Right lobe of liver (tissue), 6 donors: Measurements from ENCODE around the gene PSMD3. TPM values are rescaled to one million over a fixed set of nuclear protein-coding genes. Genes with fewer than 3 reads are reported as not detected.

Source experiments
- ATAC-seq, 4 donors: fragments of 200-7000 bp; cut with Tn5 transposase; one replicate each; pipeline ENCODE4 v1.9.1; 2020; ENCODE audit warnings: mild to moderate bottlenecking in 4 of 4, moderate library complexity in 4 of 4
- DNase-seq, 3 donors: peaks; one replicate each; pipeline ENCODE4 v3.0.0-alpha.2; 2020
- H3K27ac ChIP-seq, 3 donors: fragments of 200-600 bp; one replicate each; pipeline ENCODE4 v1.8.0; 2022
- H3K27me3 ChIP-seq, 2 donors: fragments of 200-600 bp; one replicate each; pipeline ENCODE4 v1.8.0; 2022
- H3K36me3 ChIP-seq, 4 donors: fragments of 200-600 bp; sonication (generic) in 1 of 4; one replicate each; pipeline versions ENCODE4 v1.5.1 to v1.8.0; 2017 to 2022; ENCODE audit warnings: control low read depth in 1 of 4
- H3K4me1 ChIP-seq, 4 donors: fragments of 200-600 bp; sonication (generic) in 1 of 4; one replicate each; pipeline versions ENCODE4 v1.5.1 to v1.8.0; 2017 to 2022; ENCODE audit warnings: control low read depth in 1 of 4
- H3K4me3 ChIP-seq, 3 donors: fragments of 200-600 bp; one replicate each; pipeline ENCODE4 v1.8.0; 2022
- H3K9me3 ChIP-seq, 4 donors: fragments of 200-600 bp; sonication (generic) in 1 of 4; one replicate each; pipeline versions ENCODE4 v1.5.1 to v1.8.0; 2017 to 2022; ENCODE audit warnings: control low read depth in 1 of 4
- POLR2A ChIP-seq: fragments of 450-650 bp; IDR thresholded peaks from one replicate; pipeline ENCODE4 v1.6.1; 2017; ENCODE audit warnings: antibody characterized with exemption, mild to moderate bottlenecking
- WGBS: methylation state at CpG from one replicate; pipeline ENCODE4 v1.1.6; 2018; ENCODE audit warnings: low coverage, low lambda C conversion rate; ENCODE audit not compliant: insufficient coverage; ENCODE audit errors: missing lambda C conversion rate; 5-methylcytosine and 5-hydroxymethylcytosine counted together
- intact Hi-C, 2 donors: fragments of 100-400 bp; cut with DNase I; formaldehyde crosslinking; loops; one replicate each; pipeline versions ENCODE4 v1.11.2 to v1.14.1; 2022
- total RNA-seq, 6 experiments: library from RNA; depleted of rRNA in 2 of 6; stranded (reverse); fragments of >200 nt in 2 of 6; fragmentation: NEBNext Ultra II Directional in 3 of 6; extraction: Animal tissue kit (Norgen Biotek cat#: 25700) in 3 of 6; gene quantifications; one replicate each; pipeline versions ENCODE4 v1.1.0 to v1.2.4, GENCODE V29; 2016 to 2023
- TF ChIP-seq, protein P1 (sequence below), 4 donors: fragments of 200-600 bp in 3 of 4; fragments of 450-650 bp in 1 of 4; IDR thresholded peaks; one replicate each; pipeline versions ENCODE4 v1.5.1 to v1.8.0; 2016 to 2022; ENCODE audit warnings: antibody characterized with exemption in 4 of 4, mild to moderate bottlenecking in 2 of 4
- donor health status: DM: no; HTN: yes; CAD: no.
- donor health status: DM: no; HTN: no; CAD: no.
- donor health status: DM: no; HTN: no; CAD: no.
- donor health status: DM: no; HTN: yes; CAD: no.
- donor health status: DM: no; HTN: yes; CAD: no.

The PSMD3 gene
- total RNA-seq, 6 experiments from 2014 or later = 58.3 to 85.3 (median 67.4) TPM

DNA sequence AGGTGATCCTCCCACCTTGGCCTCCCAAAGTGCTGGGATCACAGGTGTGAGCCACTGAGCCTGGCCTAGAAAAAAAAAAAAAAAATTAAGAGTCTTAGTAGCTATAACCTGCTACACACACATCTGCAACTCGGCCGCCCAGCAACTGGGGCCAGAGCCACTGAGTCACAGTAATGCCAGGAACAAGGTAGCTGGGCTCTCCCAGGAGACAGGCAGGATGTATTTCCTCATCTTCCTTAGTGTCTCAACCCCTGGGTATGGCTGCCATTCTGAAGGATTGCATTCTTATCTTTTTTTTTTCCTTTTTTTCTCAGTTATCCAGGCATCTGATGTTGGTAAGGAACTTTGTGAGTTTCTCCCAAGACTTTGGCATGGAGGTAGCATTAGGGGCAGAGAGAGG is 7.1 kb upstream of the PSMD3 start:
- ATAC-seq = no peak

DNA sequence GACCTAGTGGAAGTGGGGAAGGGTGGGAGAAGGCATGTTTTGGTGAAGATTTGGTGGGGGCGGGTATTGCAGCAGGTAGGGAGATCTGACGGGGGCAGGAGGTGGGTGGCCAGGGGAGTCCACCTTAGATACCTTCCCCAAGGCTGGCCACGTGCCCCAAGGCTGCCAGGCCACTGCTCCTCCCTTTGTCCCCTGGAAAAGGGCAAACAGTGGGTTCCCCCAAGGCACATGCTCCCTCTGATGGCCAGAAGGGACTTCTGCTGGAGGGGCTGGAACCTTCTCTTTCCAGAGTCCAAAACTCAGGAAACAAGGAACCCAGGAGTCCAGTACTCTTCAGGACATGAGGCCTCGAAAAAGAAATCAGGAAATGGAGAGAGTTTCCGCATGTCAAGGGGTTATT is 6.2 kb upstream of the PSMD3 start:
- ATAC-seq (no peak), DNase-seq (no peak)
- Histone ChIP-seq H3K4me1 (no peaks in the 10 kb centered on the region), H3K27me3 (no peaks in the 10 kb centered on the region), H3K27ac (no peak overlapping the region), H3K36me3 (no peaks in the 10 kb centered on the region), H3K9me3 (no peaks in the 10 kb centered on the region), H3K4me3 (no peak overlapping the region)
- TF ChIP-seq, protein P1, sequence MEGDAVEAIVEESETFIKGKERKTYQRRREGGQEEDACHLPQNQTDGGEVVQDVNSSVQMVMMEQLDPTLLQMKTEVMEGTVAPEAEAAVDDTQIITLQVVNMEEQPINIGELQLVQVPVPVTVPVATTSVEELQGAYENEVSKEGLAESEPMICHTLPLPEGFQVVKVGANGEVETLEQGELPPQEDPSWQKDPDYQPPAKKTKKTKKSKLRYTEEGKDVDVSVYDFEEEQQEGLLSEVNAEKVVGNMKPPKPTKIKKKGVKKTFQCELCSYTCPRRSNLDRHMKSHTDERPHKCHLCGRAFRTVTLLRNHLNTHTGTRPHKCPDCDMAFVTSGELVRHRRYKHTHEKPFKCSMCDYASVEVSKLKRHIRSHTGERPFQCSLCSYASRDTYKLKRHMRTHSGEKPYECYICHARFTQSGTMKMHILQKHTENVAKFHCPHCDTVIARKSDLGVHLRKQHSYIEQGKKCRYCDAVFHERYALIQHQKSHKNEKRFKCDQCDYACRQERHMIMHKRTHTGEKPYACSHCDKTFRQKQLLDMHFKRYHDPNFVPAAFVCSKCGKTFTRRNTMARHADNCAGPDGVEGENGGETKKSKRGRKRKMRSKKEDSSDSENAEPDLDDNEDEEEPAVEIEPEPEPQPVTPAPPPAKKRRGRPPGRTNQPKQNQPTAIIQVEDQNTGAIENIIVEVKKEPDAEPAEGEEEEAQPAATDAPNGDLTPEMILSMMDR (IDR thresholded peaks at IDR 0.05) = no peak
- TF ChIP-seq POLR2A = no peak
- intact Hi-C loops = loop anchor here in 1 of 2 donors (10.0 kb wide), 1 partner anchor 220 kb away; no protein-coding TSS in a partner anchor
- 68% methylated on average over 4 of the region's 5 CpGs for WGBS

More for the DNA sequence above, 7.1 kb upstream of the PSMD3 start:
- WGBS = no CpG with 5 or more reads among the region's 2 CpGs
- intact Hi-C loops = loop anchor here in 1 of 2 donors (10.0 kb wide), 1 partner anchor 219 kb away; no protein-coding TSS in a partner anchor
- TF ChIP-seq POLR2A = no peak
- TF ChIP-seq, protein P1 (IDR thresholded peaks at IDR 0.05) = no peak
- Histone ChIP-seq H3K4me3 (no peak overlapping the region), H3K4me1 (no peaks in the 10 kb centered on the region), H3K27ac (no peak overlapping the region), H3K36me3 (no peaks in the 10 kb centered on the region), H3K9me3 (no peaks in the 10 kb centered on the region), H3K27me3 (no peaks in the 10 kb centered on the region)
- no peak for DNase-seq

DNA sequence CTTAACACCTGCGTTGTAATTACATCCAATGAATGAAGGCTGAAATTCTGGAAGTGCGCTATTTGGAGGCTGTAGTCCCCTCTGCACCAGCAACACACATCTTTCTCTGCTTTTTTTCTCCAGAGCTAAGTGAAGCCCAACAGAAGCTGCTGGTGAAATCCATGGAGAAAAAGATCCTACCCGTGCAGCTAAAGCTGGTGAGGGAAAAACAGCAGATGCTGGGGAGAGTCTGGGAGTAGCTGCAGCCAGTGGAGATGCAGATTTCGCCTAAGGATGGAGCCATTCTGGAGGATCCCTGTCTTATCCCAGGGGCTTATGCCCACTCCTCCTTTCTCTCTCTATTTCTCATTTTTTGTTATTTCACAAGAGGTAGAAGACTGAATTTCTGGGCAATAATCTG is 4.8 kb upstream of the PSMD3 start:
- no peak overlapping the region for H3K4me3 ChIP-seq
- 65% methylated on average over 4 of the region's 4 CpGs for WGBS
- H3K27ac ChIP-seq = no peak overlapping the region
- DNase-seq = no peak
- ATAC-seq = no peak
- H3K4me1 ChIP-seq = no peaks in the 10 kb centered on the region
- no peaks in the 10 kb centered on the region for H3K9me3 ChIP-seq
- TF ChIP-seq POLR2A = no peak
- TF ChIP-seq, protein P1 (IDR thresholded peaks at IDR 0.05) = no peak
- H3K36me3 ChIP-seq = no peaks in the 10 kb centered on the region
- intact Hi-C loops = loop anchor here in 1 of 2 donors (10.0 kb wide), 1 partner anchor 221 kb away; no protein-coding TSS in a partner anchor
- H3K27me3 ChIP-seq = no peaks in the 10 kb centered on the region

DNA sequence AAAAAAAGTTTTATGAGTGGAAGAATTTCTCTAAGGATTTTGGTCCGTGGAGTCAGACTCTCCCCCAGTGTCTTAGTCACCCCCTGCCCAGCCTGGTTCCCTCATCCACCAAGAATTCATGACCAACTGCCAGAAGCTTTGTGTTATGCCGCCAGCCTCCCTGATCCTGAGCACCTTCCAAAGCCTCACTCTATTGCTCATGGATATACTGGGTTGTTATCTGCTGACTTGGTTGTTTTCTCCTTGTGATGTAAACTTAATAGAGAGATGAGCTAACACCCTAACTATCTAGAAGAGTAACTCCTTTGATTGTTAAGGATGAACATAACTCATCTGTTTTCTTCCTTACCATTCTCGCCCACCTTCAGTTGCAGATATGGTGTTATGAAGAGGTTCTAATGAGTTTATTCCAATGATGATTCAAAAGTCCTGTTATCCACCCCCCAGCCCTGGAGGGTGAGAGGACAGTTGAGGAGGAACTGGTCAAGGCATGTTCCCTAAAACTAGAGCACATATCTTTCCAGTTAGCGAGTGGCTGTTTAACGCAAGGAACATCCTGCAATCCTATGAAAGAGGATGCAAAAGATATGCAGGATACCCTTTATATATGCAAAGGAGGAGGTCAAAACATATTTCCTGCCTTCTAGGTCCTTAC is 1.5 kb upstream of the PSMD3 start:
- no peak for DNase-seq
- intact Hi-C loops = loop anchor here in 1 of 2 donors (10.0 kb wide), 1 partner anchor 224 kb away; no protein-coding TSS in a partner anchor
- ATAC-seq = no peak
- no peaks in the 10 kb centered on the region for H3K27me3 ChIP-seq
- H3K36me3 ChIP-seq = peaks cover 0 to under 1% (median 0%) of the 10 kb centered on the region in 4 donors
- no peak overlapping the region for H3K4me3 ChIP-seq
- H3K27ac ChIP-seq = no peak overlapping the region
- WGBS = 60% methylated on average over 5 of the region's 5 CpGs
- peaks cover 0 to 14% (median 6%) of the 10 kb centered on the region in 4 donors for H3K4me1 ChIP-seq
- no peak for TF ChIP-seq POLR2A
- TF ChIP-seq, protein P1 (IDR thresholded peaks at IDR 0.05) = no peak
- H3K9me3 ChIP-seq = no peaks in the 10 kb centered on the region
